Adrenal gland (tissue), 12 donors: Measurements from ENCODE around the gene RESF1. TPM values are rescaled to one million over a fixed set of nuclear protein-coding genes. Genes with fewer than 3 reads are reported as not detected.

ENCODE experiments used
- DNase-seq, 7 donors: peaks; one replicate each; pipeline ENCODE4 v3.0.0-alpha.2; 2019 to 2020
- H3K27ac ChIP-seq, 5 donors: fragments of 200-600 bp; sonication (generic) in 4 of 5; 1 replicate in 3 of 5; 2 replicates in 2 of 5; pipeline versions ENCODE4 v1.5.1 to v1.8.0; 2016 to 2020; ENCODE audit warnings: mild to moderate bottlenecking in 1 of 5
- H3K27me3 ChIP-seq: fragments of 200-600 bp; 2 replicates; pipeline ENCODE4 v1.8.0; 2021
- H3K36me3 ChIP-seq, 2 donors: fragments of 200-600 bp; replicated peaks in 1 of 2; 1 replicate in 1 of 2; 2 replicates in 1 of 2; pipeline versions ENCODE4 v1.5.1 to v1.8.0; 2018 to 2022
- H3K4me1 ChIP-seq, 2 donors: fragments of 200-600 bp; replicated peaks in 1 of 2; 1 replicate in 1 of 2; 2 replicates in 1 of 2; pipeline versions ENCODE4 v1.5.1 to v1.8.0; 2018 to 2021
- H3K4me3 ChIP-seq, 4 donors: fragments of 200-600 bp; sonication (generic) in 3 of 4; one replicate each; pipeline ENCODE4 v1.5.1; 2016 to 2018
- H3K9me3 ChIP-seq, 3 donors: fragments of 200-600 bp; sonication (generic) in 1 of 3; replicated peaks in 1 of 3; 1 replicate in 2 of 3; 2 replicates in 1 of 3; pipeline versions ENCODE4 v1.5.1 to v1.8.0; 2016 to 2021
- POLR2A ChIP-seq, 2 donors: fragments of 450-650 bp; IDR thresholded peaks; one replicate each; pipeline ENCODE4 v1.6.1; 2017; ENCODE audit warnings: antibody characterized with exemption in 2 of 2, mild to moderate bottlenecking in 2 of 2, moderate library complexity in 1 of 2
- WGBS, 4 donors: extraction: QIAGEN DNeasy Blood & Tissue Kit in 2 of 4; methylation state at CpG; one replicate each; pipeline versions ENCODE4 v1.1.5 to v1.1.7; 2013 to 2017; 5-methylcytosine and 5-hydroxymethylcytosine counted together
- intact Hi-C, 2 donors: fragments of 100-400 bp; cut with DNase I; formaldehyde crosslinking; loops; one replicate each; pipeline versions ENCODE4 v1.14.1 to v1.15.0; 2022 to 2023
- polyA plus RNA-seq, 3 donors: library from polyadenylated mRNA; stranded (reverse); fragments of 200-250 nt in 2 of 3; fragments of 350-450 nt in 1 of 3; fragmentation: Illumina TruSeq in 1 of 3; extraction: RNeasy Lipid Tissue Mini Kit (QIAGEN cat#74804) in 1 of 3; gene quantifications; one replicate each; pipeline ENCODE4 v1.2.3, GENCODE V29; 2013 to 2014
- total RNA-seq, 9 donors: library from RNA; depleted of rRNA in 4 of 9; stranded (reverse); fragments of >200 nt in 4 of 9; fragments of 120-200 nt in 1 of 9; fragmentation: NEBNext Ultra II Directional in 1 of 9; extraction: Animal tissue kit (Norgen Biotek cat#: 25700) in 1 of 9; gene quantifications; one replicate each; pipeline versions ENCODE4 v1.1.0 to v1.2.4, GENCODE V29; 2013 to 2023
- TF ChIP-seq, protein P1 (sequence below), 6 experiments: fragments of 450-650 bp in 4 of 6; fragments of 200-600 bp in 2 of 6; sonication (generic) in 1 of 6; IDR thresholded peaks; 1 replicate in 5 of 6; 2 replicates in 1 of 6; pipeline versions ENCODE4 v1.5.1 to v1.8.0; 2016 to 2021; ENCODE audit warnings: antibody characterized with exemption in 6 of 6, mild to moderate bottlenecking in 2 of 6, moderate library complexity in 1 of 6
- donor health status: healthy with polysubstance abuse.
- donor health status: Bipolar disorder and iron deficiency.
- donor health status: DM: yes; HTN: yes; CAD: no.
- donor health status: DM: no; HTN: no; CAD: no.
- donor health status: DM: no; HTN: no; CAD: no.
- donor health status: DM: yes; HTN: yes; CAD: no.

The RESF1 gene
- total and polyA plus RNA-seq, 12 donors: 8.2 to 83.0 (median 31.8) TPM

GRCh38 chr12:31991815-31992214, 32.6 kb downstream of the RESF1 start:
- 93 to 96% (median 95%) methylated on average over 2 of the region's 2 CpGs for WGBS, 4 donors
- Histone ChIP-seq H3K27ac (no peak overlapping the region), H3K36me3 (peaks cover 0 to 15% of the 10 kb centered on the region in 2 donors), H3K4me3 (no peak overlapping the region), H3K4me1 (no peaks in the 10 kb centered on the region), H3K9me3 (no peaks in the 10 kb centered on the region), H3K27me3 (no peaks in the 10 kb centered on the region)
- DNase-seq: no peak
- intact Hi-C loops: no loop called here
- no peak for TF ChIP-seq POLR2A (IDR thresholded peaks at IDR 0.05)

- Histone ChIP-seq H3K9me3 (no peaks in the 10 kb centered on the region), H3K4me3 (no peak overlapping the region), H3K27me3 (no peaks in the 10 kb centered on the region), H3K4me1 (no peaks in the 10 kb centered on the region), H3K27ac (no peak overlapping the region), H3K36me3 (peaks cover 0 to 44% of the 10 kb centered on the region in 2 donors)
- TF ChIP-seq, protein P1, sequence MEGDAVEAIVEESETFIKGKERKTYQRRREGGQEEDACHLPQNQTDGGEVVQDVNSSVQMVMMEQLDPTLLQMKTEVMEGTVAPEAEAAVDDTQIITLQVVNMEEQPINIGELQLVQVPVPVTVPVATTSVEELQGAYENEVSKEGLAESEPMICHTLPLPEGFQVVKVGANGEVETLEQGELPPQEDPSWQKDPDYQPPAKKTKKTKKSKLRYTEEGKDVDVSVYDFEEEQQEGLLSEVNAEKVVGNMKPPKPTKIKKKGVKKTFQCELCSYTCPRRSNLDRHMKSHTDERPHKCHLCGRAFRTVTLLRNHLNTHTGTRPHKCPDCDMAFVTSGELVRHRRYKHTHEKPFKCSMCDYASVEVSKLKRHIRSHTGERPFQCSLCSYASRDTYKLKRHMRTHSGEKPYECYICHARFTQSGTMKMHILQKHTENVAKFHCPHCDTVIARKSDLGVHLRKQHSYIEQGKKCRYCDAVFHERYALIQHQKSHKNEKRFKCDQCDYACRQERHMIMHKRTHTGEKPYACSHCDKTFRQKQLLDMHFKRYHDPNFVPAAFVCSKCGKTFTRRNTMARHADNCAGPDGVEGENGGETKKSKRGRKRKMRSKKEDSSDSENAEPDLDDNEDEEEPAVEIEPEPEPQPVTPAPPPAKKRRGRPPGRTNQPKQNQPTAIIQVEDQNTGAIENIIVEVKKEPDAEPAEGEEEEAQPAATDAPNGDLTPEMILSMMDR (IDR thresholded peaks at IDR 0.05): no peak
- no peak for TF ChIP-seq POLR2A (IDR thresholded peaks at IDR 0.05)
- no peak for DNase-seq
- intact Hi-C loops: no loop called here
- 85 to 99% (median 93%) methylated on average over 6 of the region's 6 CpGs for WGBS, 4 donors
Observed at GRCh38 chr12:31999692-32000091, 40.5 kb downstream of the RESF1 start.

GRCh38 chr12:32000373-32001005, 41.3 kb downstream of the RESF1 start:
- intact Hi-C loops: no loop called here
- no peak overlapping the region for H3K27ac ChIP-seq
- no peaks in the 10 kb centered on the region for H3K4me1 ChIP-seq
- H3K4me3 ChIP-seq: no peak overlapping the region
- peaks cover 0 to 37% of the 10 kb centered on the region in 2 donors for H3K36me3 ChIP-seq
- no peak for TF ChIP-seq POLR2A (IDR thresholded peaks at IDR 0.05)
- TF ChIP-seq, protein P1 (IDR thresholded peaks at IDR 0.05): no peak
- no peak for DNase-seq
- no peaks in the 10 kb centered on the region for H3K9me3 ChIP-seq
- H3K27me3 ChIP-seq: no peaks in the 10 kb centered on the region
- 91 to 95% (median 94%) methylated on average over 7 of the region's 7 CpGs for WGBS, 4 donors

- no peak overlapping the region for H3K4me3 ChIP-seq
- WGBS, 4 donors: 27 to 45% (median 35%) methylated on average over 1 of the region's 1 CpG
- H3K36me3 ChIP-seq: peaks cover 0 to 23% of the 10 kb centered on the region in 2 donors
- TF ChIP-seq POLR2A (IDR thresholded peaks at IDR 0.05): no peak
- TF ChIP-seq, protein P1 (IDR thresholded peaks at IDR 0.05): no peak
- intact Hi-C loops: no loop called here
- DNase-seq: no peak
- H3K4me1 ChIP-seq: no peaks in the 10 kb centered on the region
- H3K27me3 ChIP-seq: no peaks in the 10 kb centered on the region
- H3K9me3 ChIP-seq: no peaks in the 10 kb centered on the region
- H3K27ac ChIP-seq: no peak overlapping the region
Observed at GRCh38 chr12:32002848-32003493, 43.8 kb downstream of the RESF1 start.
